Astrocyte (in vitro differentiated cells and primary cell): ENCODE measurements around the gene MED4. TPM values are rescaled to one million over a fixed set of nuclear protein-coding genes. Genes with fewer than 3 reads are reported as not detected.

Source experiments
- DNase-seq: peaks from one replicate; pipeline ENCODE4 v3.0.0-alpha.2; 2010; ENCODE audit warnings: low read depth
- FAIRE-seq: peaks from 2 replicates; lab custom pipeline; 2011; peaks lifted over from hg19 to GRCh38; lab: Jason Lieb, UNC
- H2AFZ ChIP-seq: 2 replicates; pipeline ENCODE4 v1.6.0; 2012; ENCODE audit warnings: low read depth, low read length, inconsistent platforms
- H3K27ac ChIP-seq: 2 replicates; pipeline ENCODE4 v1.5.1; 2011; ENCODE audit warnings: low read depth, low read length, inconsistent platforms
- H3K27me3 ChIP-seq: 2 replicates; pipeline ENCODE4 v1.6.0; 2011; ENCODE audit warnings: low read length, inconsistent platforms; ENCODE audit not compliant: insufficient read depth
- H3K36me3 ChIP-seq: 2 replicates; pipeline ENCODE4 v1.5.1; 2011; ENCODE audit warnings: low read length, inconsistent platforms; ENCODE audit not compliant: insufficient read depth
- H3K4me1 ChIP-seq: 2 replicates; pipeline ENCODE4 v1.5.1; 2011; ENCODE audit warnings: low read length, inconsistent platforms; ENCODE audit not compliant: insufficient read depth
- H3K4me2 ChIP-seq: 2 replicates; pipeline ENCODE4 v1.6.0; 2012; ENCODE audit warnings: low read length, inconsistent platforms
- H3K4me3 ChIP-seq: 2 replicates; pipeline ENCODE4 v1.5.1; 2011; ENCODE audit warnings: low read depth, mild to moderate bottlenecking, low read length, inconsistent platforms; ENCODE audit not compliant: insufficient read depth
- H3K79me2 ChIP-seq: 2 replicates; pipeline ENCODE4 v1.6.0; 2012; ENCODE audit warnings: mild to moderate bottlenecking, low read length, inconsistent platforms; ENCODE audit not compliant: insufficient read depth
- H3K9ac ChIP-seq: 2 replicates; pipeline ENCODE4 v1.6.0; 2012; ENCODE audit warnings: mild to moderate bottlenecking, low read length, inconsistent platforms
- H3K9me3 ChIP-seq: 2 replicates; pipeline ENCODE4 v1.5.1; 2012; ENCODE audit warnings: low read depth, mild to moderate bottlenecking, low read length, inconsistent platforms; ENCODE audit not compliant: insufficient read depth
- H4K20me1 ChIP-seq: 2 replicates; pipeline ENCODE4 v1.6.0; 2012; ENCODE audit warnings: low read length, inconsistent platforms; ENCODE audit not compliant: insufficient read depth
- H3K27ac Mint-ChIP-seq: one replicate; pipeline ENCODE4 v1.8.0; 2021; ENCODE audit warnings: mild to moderate bottlenecking, mixed read lengths; ENCODE audit not compliant: unreplicated experiment
- H3K27me3 Mint-ChIP-seq: one replicate; pipeline ENCODE4 v1.8.0; 2021; ENCODE audit warnings: low read depth, mixed read lengths; ENCODE audit not compliant: unreplicated experiment
- H3K36me3 Mint-ChIP-seq: one replicate; pipeline ENCODE4 v1.8.0; 2021; ENCODE audit warnings: low read depth, mixed read lengths; ENCODE audit not compliant: unreplicated experiment
- H3K4me1 Mint-ChIP-seq: one replicate; pipeline ENCODE4 v1.8.0; 2021; ENCODE audit warnings: low read depth, mixed read lengths; ENCODE audit not compliant: unreplicated experiment
- H3K4me3 Mint-ChIP-seq: one replicate; pipeline ENCODE4 v1.8.0; 2021; ENCODE audit warnings: mild to moderate bottlenecking, moderate library complexity, mixed read lengths; ENCODE audit not compliant: unreplicated experiment
- H3K9me3 Mint-ChIP-seq: one replicate; pipeline ENCODE4 v1.8.0; 2021; ENCODE audit warnings: mild to moderate bottlenecking, mixed read lengths; ENCODE audit not compliant: unreplicated experiment
- CTCF ChIP-seq: IDR thresholded peaks from 2 replicates; pipeline ENCODE4 v1.5.1; 2011; ENCODE audit warnings: low read depth, mild to moderate bottlenecking, inconsistent platforms, low read length, moderate library complexity; ENCODE audit not compliant: insufficient read depth
- EZH2 ChIP-seq: IDR thresholded peaks from 2 replicates; pipeline ENCODE4 v1.6.1; 2012; ENCODE audit warnings: mild to moderate bottlenecking, low read length, inconsistent platforms; ENCODE audit not compliant: insufficient read depth
- total RNA-seq: library from RNA; stranded (reverse); gene quantifications from 2 replicates; pipeline ENCODE4 v1.2.1, GENCODE V29; 2021

Gene MED4
- total RNA-seq, 1 donor from 2014 or later = 37.5 TPM

- no peak overlapping the region for H3K4me2 ChIP-seq
- no peak overlapping the region for H3K27ac Mint-ChIP-seq
- no peak overlapping the region for H3K9ac ChIP-seq
- no peaks in the 10 kb centered on the region for H3K4me1 ChIP-seq
- peaks cover 13% of the 10 kb centered on the region for H3K36me3 ChIP-seq
- H3K9me3 Mint-ChIP-seq = no peaks in the 10 kb centered on the region
- no peak overlapping the region for H3K4me3 ChIP-seq
- H3K27me3 Mint-ChIP-seq = no peaks in the 10 kb centered on the region
- H3K4me3 Mint-ChIP-seq = no peak overlapping the region
- peaks cover 24% of the 10 kb centered on the region for H4K20me1 ChIP-seq
- H3K9me3 ChIP-seq = no peaks in the 10 kb centered on the region
- no peaks in the 10 kb centered on the region for H3K4me1 Mint-ChIP-seq
- no peaks in the 10 kb centered on the region for H3K27me3 ChIP-seq
- TF ChIP-seq EZH2 (no peak), CTCF (no peak)
- no peak for DNase-seq
- FAIRE-seq = no peak
- H3K79me2 ChIP-seq = peaks cover 55% of the 10 kb centered on the region
- no peak overlapping the region for H2AFZ ChIP-seq
- no peak overlapping the region for H3K27ac ChIP-seq
- no peaks in the 10 kb centered on the region for H3K36me3 Mint-ChIP-seq
Observed at GRCh38 chr13:48086272-48086671, 8.6 kb downstream of the MED4 start.

GRCh38 chr13:48081739-48082138 is 13.2 kb downstream of the MED4 start:
- Histone ChIP-seq H3K9ac (no peak overlapping the region), H4K20me1 (peaks cover 6% of the 10 kb centered on the region), H3K79me2 (peaks cover 13% of the 10 kb centered on the region), H3K27me3 (no peaks in the 10 kb centered on the region), H2AFZ (no peak overlapping the region), H3K4me3 (no peak overlapping the region), H3K9me3 (no peaks in the 10 kb centered on the region), H3K4me1 (no peaks in the 10 kb centered on the region), H3K36me3 (peaks cover 39% of the 10 kb centered on the region), H3K4me2 (no peak overlapping the region), H3K27ac (no peak overlapping the region)
- FAIRE-seq (no peak), DNase-seq (no peak)
- H3K36me3 Mint-ChIP-seq = peaks cover 12% of the 10 kb centered on the region
- no peak overlapping the region for H3K27ac Mint-ChIP-seq
- H3K4me1 Mint-ChIP-seq = no peaks in the 10 kb centered on the region
- TF ChIP-seq CTCF (no peak), EZH2 (no peak)
- no peaks in the 10 kb centered on the region for H3K27me3 Mint-ChIP-seq
- H3K9me3 Mint-ChIP-seq = no peaks in the 10 kb centered on the region
- no peak overlapping the region for H3K4me3 Mint-ChIP-seq

GRCh38 chr13:48078251-48078656 is 16.6 kb downstream of the MED4 start:
- peaks cover 13% of the 10 kb centered on the region for H3K36me3 Mint-ChIP-seq
- Histone ChIP-seq H3K9ac (no peak overlapping the region), H3K79me2 (peaks cover 3% of the 10 kb centered on the region), H3K27ac (no peak overlapping the region), H3K36me3 (peaks cover 46% of the 10 kb centered on the region), H3K9me3 (no peaks in the 10 kb centered on the region), H2AFZ (no peak overlapping the region), H3K4me2 (no peak overlapping the region), H4K20me1 (peaks cover 3% of the 10 kb centered on the region), H3K4me1 (no peaks in the 10 kb centered on the region), H3K27me3 (no peaks in the 10 kb centered on the region), H3K4me3 (no peak overlapping the region)
- no peak overlapping the region for H3K27ac Mint-ChIP-seq
- no peaks in the 10 kb centered on the region for H3K4me1 Mint-ChIP-seq
- H3K9me3 Mint-ChIP-seq = no peaks in the 10 kb centered on the region
- FAIRE-seq = no peak
- no peak for DNase-seq
- H3K27me3 Mint-ChIP-seq = no peaks in the 10 kb centered on the region
- TF ChIP-seq EZH2 = no peak
- TF ChIP-seq CTCF = no peak
- H3K4me3 Mint-ChIP-seq = no peak overlapping the region
